Tibial nerve (tissue), 4 donors: ENCODE measurements around the gene ARX. TPM values are rescaled to one million over a fixed set of nuclear protein-coding genes. Genes with fewer than 3 reads are reported as not detected.

Experiments
- DNase-seq, 2 donors: peaks; one replicate each; pipeline ENCODE4 v3.0.0-alpha.2; 2019; ENCODE audit warnings: low spot score in 2 of 2
- H3K27ac ChIP-seq, 4 donors: fragments of 200-600 bp; sonication (generic) in 3 of 4; one replicate each; pipeline ENCODE4 v1.5.1; 2017 to 2019; ENCODE audit warnings: mild to moderate bottlenecking in 1 of 4
- H3K27me3 ChIP-seq, 2 donors: fragments of 200-600 bp; sonication (generic) in 1 of 2; one replicate each; pipeline versions ENCODE4 v1.5.1 to v1.6.0; 2017 to 2019
- H3K36me3 ChIP-seq, 3 donors: fragments of 200-600 bp; sonication (generic); one replicate each; pipeline ENCODE4 v1.5.1; 2018 to 2019
- H3K4me1 ChIP-seq, 4 donors: fragments of 200-600 bp; sonication (generic) in 3 of 4; one replicate each; pipeline ENCODE4 v1.5.1; 2017 to 2019
- H3K4me3 ChIP-seq, 4 donors: fragments of 200-600 bp; sonication (generic) in 3 of 4; one replicate each; pipeline ENCODE4 v1.5.1; 2017 to 2019; ENCODE audit warnings: mild to moderate bottlenecking in 1 of 4, moderate library complexity in 1 of 4
- H3K9me3 ChIP-seq, 4 donors: fragments of 200-600 bp; sonication (generic) in 3 of 4; one replicate each; pipeline ENCODE4 v1.5.1; 2017 to 2019
- EP300 ChIP-seq, 2 donors: sonication (generic); formaldehyde crosslinking; IDR thresholded peaks; one replicate each; pipeline ENCODE4 v1.6.1; 2017; ENCODE audit warnings: antibody characterized with exemption in 2 of 2, mild to moderate bottlenecking in 1 of 2
- POLR2A ChIP-seq, 2 donors: fragments of 450-650 bp; IDR thresholded peaks; one replicate each; pipeline ENCODE4 v1.6.1; 2017; ENCODE audit warnings: antibody characterized with exemption in 2 of 2, mild to moderate bottlenecking in 2 of 2, moderate library complexity in 2 of 2
- WGBS, 2 donors: methylation state at CpG; one replicate each; pipeline ENCODE4 v1.1.5; 2018; 5-methylcytosine and 5-hydroxymethylcytosine counted together
- total RNA-seq, 4 donors: library from RNA; depleted of rRNA; stranded (reverse); fragments of >200 nt; gene quantifications; one replicate each; pipeline ENCODE4 v1.1.0, GENCODE V29; 2016
- TF ChIP-seq, protein P1 (sequence below), 5 experiments: fragments of 200-600 bp in 3 of 5; fragments of 450-650 bp in 2 of 5; sonication (generic) in 3 of 5; IDR thresholded peaks; one replicate each; pipeline ENCODE4 v1.5.1; 2016 to 2019; ENCODE audit warnings: antibody characterized with exemption in 5 of 5, mild to moderate bottlenecking in 3 of 5, moderate library complexity in 2 of 5

ARX gene
- total RNA-seq, 4 donors from 2014 or later, result not detected

GRCh38 chrX:25048178-25048577 lies 32.4 kb upstream of the ARX start:
- TF ChIP-seq POLR2A (IDR thresholded peaks at IDR 0.05), result no peak
- no peak for TF ChIP-seq EP300 (IDR thresholded peaks at IDR 0.05)
- TF ChIP-seq, protein P1, sequence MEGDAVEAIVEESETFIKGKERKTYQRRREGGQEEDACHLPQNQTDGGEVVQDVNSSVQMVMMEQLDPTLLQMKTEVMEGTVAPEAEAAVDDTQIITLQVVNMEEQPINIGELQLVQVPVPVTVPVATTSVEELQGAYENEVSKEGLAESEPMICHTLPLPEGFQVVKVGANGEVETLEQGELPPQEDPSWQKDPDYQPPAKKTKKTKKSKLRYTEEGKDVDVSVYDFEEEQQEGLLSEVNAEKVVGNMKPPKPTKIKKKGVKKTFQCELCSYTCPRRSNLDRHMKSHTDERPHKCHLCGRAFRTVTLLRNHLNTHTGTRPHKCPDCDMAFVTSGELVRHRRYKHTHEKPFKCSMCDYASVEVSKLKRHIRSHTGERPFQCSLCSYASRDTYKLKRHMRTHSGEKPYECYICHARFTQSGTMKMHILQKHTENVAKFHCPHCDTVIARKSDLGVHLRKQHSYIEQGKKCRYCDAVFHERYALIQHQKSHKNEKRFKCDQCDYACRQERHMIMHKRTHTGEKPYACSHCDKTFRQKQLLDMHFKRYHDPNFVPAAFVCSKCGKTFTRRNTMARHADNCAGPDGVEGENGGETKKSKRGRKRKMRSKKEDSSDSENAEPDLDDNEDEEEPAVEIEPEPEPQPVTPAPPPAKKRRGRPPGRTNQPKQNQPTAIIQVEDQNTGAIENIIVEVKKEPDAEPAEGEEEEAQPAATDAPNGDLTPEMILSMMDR (IDR thresholded peaks at IDR 0.05), result no peak
- Histone ChIP-seq H3K4me3 (no peak overlapping the region), H3K27me3 (no peaks in the 10 kb centered on the region), H3K9me3 (no peaks in the 10 kb centered on the region), H3K27ac (no peak overlapping the region), H3K4me1 (no peaks in the 10 kb centered on the region), H3K36me3 (no peaks in the 10 kb centered on the region)
- WGBS, 2 donors, result 72 to 76% methylated on average over 7 of the region's 7 CpGs
- no peak for DNase-seq

DNA sequence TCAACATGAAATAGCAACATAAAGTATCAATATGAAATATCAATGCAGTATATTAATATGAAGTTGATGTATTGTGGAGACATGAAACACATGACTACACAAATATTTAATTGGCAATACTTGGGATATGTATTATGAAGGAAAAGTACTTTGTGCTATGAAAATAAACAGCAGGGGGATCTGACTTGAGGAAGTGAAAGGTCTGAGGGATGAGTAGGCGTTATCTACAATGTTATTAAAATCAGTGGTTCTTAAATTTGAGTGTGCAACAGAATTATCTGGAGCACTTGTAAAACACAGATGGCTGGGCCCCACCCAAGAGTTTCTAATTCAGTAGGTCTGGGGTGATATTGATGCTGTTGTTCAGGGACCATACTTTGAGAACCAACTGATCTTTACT lies 27.4 kb upstream of the ARX start:
- WGBS, 2 donors, result 53 to 59% methylated on average over 1 of the region's 1 CpG
- Histone ChIP-seq H3K4me3 (no peak overlapping the region), H3K9me3 (no peaks in the 10 kb centered on the region), H3K4me1 (no peaks in the 10 kb centered on the region), H3K27me3 (no peaks in the 10 kb centered on the region), H3K36me3 (no peaks in the 10 kb centered on the region), H3K27ac (no peak overlapping the region)
- TF ChIP-seq POLR2A (IDR thresholded peaks at IDR 0.05), result no peak
- TF ChIP-seq, protein P1 (IDR thresholded peaks at IDR 0.05), result no peak
- DNase-seq, result no peak

GRCh38 chrX:25039036-25039435 lies 23.3 kb upstream of the ARX start:
- TF ChIP-seq, protein P1 (IDR thresholded peaks at IDR 0.05), result no peak
- no peak for TF ChIP-seq POLR2A (IDR thresholded peaks at IDR 0.05)
- H3K4me3 ChIP-seq, result no peak overlapping the region
- no peak for DNase-seq
- H3K36me3 ChIP-seq, result no peaks in the 10 kb centered on the region
- H3K4me1 ChIP-seq, result no peaks in the 10 kb centered on the region
- no peaks in the 10 kb centered on the region for H3K27me3 ChIP-seq
- no peaks in the 10 kb centered on the region for H3K9me3 ChIP-seq
- no peak overlapping the region for H3K27ac ChIP-seq
- WGBS, 2 donors, result 86 to 96% methylated on average over 6 to 10 of the region's 10 CpGs

GRCh38 chrX:25034889-25035288 lies 19.1 kb upstream of the ARX start:
- H3K9me3 ChIP-seq, result no peaks in the 10 kb centered on the region
- no peaks in the 10 kb centered on the region for H3K27me3 ChIP-seq
- H3K27ac ChIP-seq, result no peak overlapping the region
- no peaks in the 10 kb centered on the region for H3K4me1 ChIP-seq
- TF ChIP-seq, protein P1 (IDR thresholded peaks at IDR 0.05), result no peak
- TF ChIP-seq POLR2A (IDR thresholded peaks at IDR 0.05) (no peak), EP300 (IDR thresholded peaks at IDR 0.05) (no peak)
- no peak for DNase-seq
- 73 to 85% methylated on average over 3 of the region's 3 CpGs for WGBS, 2 donors
- no peak overlapping the region for H3K4me3 ChIP-seq
- no peaks in the 10 kb centered on the region for H3K36me3 ChIP-seq

DNA sequence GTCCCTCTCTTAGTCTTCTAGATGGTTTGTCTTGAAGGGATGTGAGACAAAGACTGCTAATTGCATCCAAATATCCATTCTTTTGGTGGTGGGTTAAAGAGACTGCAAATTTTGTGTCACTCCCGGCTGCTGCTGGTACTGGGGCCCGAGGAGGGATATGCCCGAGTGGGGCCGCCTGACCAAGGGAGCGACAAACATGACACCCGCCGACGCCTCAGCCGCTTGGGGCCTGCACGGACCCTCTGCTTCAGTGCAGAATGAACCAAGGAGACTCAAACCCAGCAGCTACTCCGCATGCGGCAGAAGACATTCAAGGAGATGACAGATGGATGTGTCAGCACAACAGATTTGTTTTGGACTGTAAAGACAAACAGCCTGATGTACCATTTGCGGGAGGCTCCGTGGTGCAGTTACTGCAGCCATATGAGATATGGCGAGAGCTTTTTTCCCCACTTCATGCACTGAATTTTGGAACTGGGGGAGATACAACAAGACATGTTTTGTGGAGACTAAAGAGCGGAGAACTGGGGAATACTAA lies 13.6 kb upstream of the ARX start:
- Histone ChIP-seq H3K4me3 (no peak overlapping the region), H3K36me3 (no peaks in the 10 kb centered on the region), H3K9me3 (no peaks in the 10 kb centered on the region), H3K4me1 (no peaks in the 10 kb centered on the region), H3K27me3 (peaks cover 0 to 25% of the 10 kb centered on the region in 2 donors), H3K27ac (no peak overlapping the region)
- no peak for DNase-seq
- WGBS, 2 donors, result 85 to 86% methylated on average over 11 to 16 of the region's 16 CpGs
- TF ChIP-seq, protein P1 (IDR thresholded peaks at IDR 0.05), result no peak
- TF ChIP-seq EP300 (IDR thresholded peaks at IDR 0.05) (no peak), POLR2A (IDR thresholded peaks at IDR 0.05) (no peak)
